ENCODE measurements around the gene YIPF4.

Gene YIPF4

GRCh38 chr2:32277674-32278477 lies at the start of gene YIPF4:
Gene YIPF4 (plus strand): TSS chr2:32277904. CDS start chr2:32278156, 252 bp downstream.
- Mint-ChIP-seq H3K4me1 (peaks cover 5% of the 10 kb centered on the region), H3K4me3 (peak within 1 kb of the TSS; percentile 82), H3K9me3 (no peaks in the 10 kb centered on the region), H3K36me3 (peaks cover 41% of the 10 kb centered on the region), H3K27ac (peak within 1 kb of the TSS; percentile 99)
- ATAC-seq: peak; percentile 99
- peak; percentile 88 to 98 for DNase-seq (ENCODE audit: low spot score in 2 of 2)

- Mint-ChIP-seq H3K9me3 (no peaks in the 10 kb centered on the region), H3K4me3 (no peak overlapping the region), H3K36me3 (peaks cover 10% of the 10 kb centered on the region), H3K27ac (no peak overlapping the region), H3K4me1 (no peaks in the 10 kb centered on the region)
- no peak for DNase-seq (ENCODE audit: low spot score in 2 of 2)
- ATAC-seq: no peak
These were observed 49.5 kb upstream of the YIPF4 start for GRCh38 chr2:32228181-32228580.

GRCh38 chr2:32229635-32230034 lies 48.1 kb upstream of the YIPF4 start:
- H3K9me3 Mint-ChIP-seq: no peaks in the 10 kb centered on the region
- no peak overlapping the region for H3K27ac Mint-ChIP-seq
- H3K4me1 Mint-ChIP-seq: no peaks in the 10 kb centered on the region
- ATAC-seq (no peak), DNase-seq (ENCODE audit: low spot score in 2 of 2) (no peak)
- H3K4me3 Mint-ChIP-seq: no peak overlapping the region
- peaks cover 7% of the 10 kb centered on the region for H3K36me3 Mint-ChIP-seq

- DNase-seq (ENCODE audit: low spot score in 2 of 2): no peak
- H3K4me1 Mint-ChIP-seq: no peaks in the 10 kb centered on the region
- H3K4me3 Mint-ChIP-seq: no peak overlapping the region
- no peak for ATAC-seq
- H3K36me3 Mint-ChIP-seq: peaks cover 4% of the 10 kb centered on the region
- H3K9me3 Mint-ChIP-seq: no peaks in the 10 kb centered on the region
- H3K27ac Mint-ChIP-seq: no peak overlapping the region
These were observed 45.7 kb upstream of the YIPF4 start for GRCh38 chr2:32231959-32232358.

- no peak for ATAC-seq
- no peaks in the 10 kb centered on the region for H3K9me3 Mint-ChIP-seq
- DNase-seq (ENCODE audit: low spot score in 2 of 2): no peak
These were observed 42.4 kb upstream of the YIPF4 start for GRCh38 chr2:32235315-32235714.

GRCh38 chr2:32237488-32237887 lies 40.2 kb upstream of the YIPF4 start:
- no peaks in the 10 kb centered on the region for H3K4me1 Mint-ChIP-seq
- H3K4me3 Mint-ChIP-seq: no peak overlapping the region
- no peaks in the 10 kb centered on the region for H3K9me3 Mint-ChIP-seq
- H3K36me3 Mint-ChIP-seq: no peaks in the 10 kb centered on the region
- H3K27ac Mint-ChIP-seq: no peak overlapping the region
- DNase-seq (ENCODE audit: low spot score in 2 of 2) (no peak), ATAC-seq (no peak)

More at GRCh38 chr2:32235315-32235714, 42.4 kb upstream of the YIPF4 start:
- H3K4me3 Mint-ChIP-seq: no peak overlapping the region
- no peak overlapping the region for H3K27ac Mint-ChIP-seq
- H3K4me1 Mint-ChIP-seq: no peaks in the 10 kb centered on the region
- H3K36me3 Mint-ChIP-seq: no peaks in the 10 kb centered on the region

- DNase-seq (ENCODE audit: low spot score in 2 of 2) (no peak), ATAC-seq (no peak)
- Mint-ChIP-seq H3K4me1 (no peaks in the 10 kb centered on the region), H3K4me3 (no peak overlapping the region), H3K27ac (no peak overlapping the region), H3K9me3 (no peaks in the 10 kb centered on the region), H3K36me3 (no peaks in the 10 kb centered on the region)
These were observed 39.7 kb upstream of the YIPF4 start for GRCh38 chr2:32237996-32238395.

- ATAC-seq: no peak
- no peaks in the 10 kb centered on the region for H3K9me3 Mint-ChIP-seq
- H3K27ac Mint-ChIP-seq: no peak overlapping the region
- H3K4me1 Mint-ChIP-seq: no peaks in the 10 kb centered on the region
- H3K36me3 Mint-ChIP-seq: no peaks in the 10 kb centered on the region
- DNase-seq (ENCODE audit: low spot score in 2 of 2): no peak
- no peak overlapping the region for H3K4me3 Mint-ChIP-seq
These were observed 35.4 kb upstream of the YIPF4 start for GRCh38 chr2:32242331-32242730.

GRCh38 chr2:32246911-32247310 lies 30.8 kb upstream of the YIPF4 start:
- DNase-seq (ENCODE audit: low spot score in 2 of 2): no peak
- no peak overlapping the region for H3K4me3 Mint-ChIP-seq
- H3K9me3 Mint-ChIP-seq: no peaks in the 10 kb centered on the region
- H3K27ac Mint-ChIP-seq: no peak overlapping the region
- no peaks in the 10 kb centered on the region for H3K4me1 Mint-ChIP-seq
- no peaks in the 10 kb centered on the region for H3K36me3 Mint-ChIP-seq
- ATAC-seq: no peak

GRCh38 chr2:32248299-32248698 lies 29.4 kb upstream of the YIPF4 start:
- Mint-ChIP-seq H3K36me3 (no peaks in the 10 kb centered on the region), H3K27ac (no peak overlapping the region), H3K4me1 (no peaks in the 10 kb centered on the region), H3K4me3 (no peak overlapping the region), H3K9me3 (no peaks in the 10 kb centered on the region)
- DNase-seq (ENCODE audit: low spot score in 2 of 2) (no peak), ATAC-seq (no peak)

GRCh38 chr2:32249731-32250236 lies 27.9 kb upstream of the YIPF4 start:
- no peaks in the 10 kb centered on the region for H3K4me1 Mint-ChIP-seq

GRCh38 chr2:32250290-32250689 lies 27.4 kb upstream of the YIPF4 start:
- no peak for DNase-seq (ENCODE audit: low spot score in 2 of 2)
- Mint-ChIP-seq H3K4me1 (no peaks in the 10 kb centered on the region), H3K9me3 (no peaks in the 10 kb centered on the region), H3K4me3 (no peak overlapping the region), H3K36me3 (no peaks in the 10 kb centered on the region), H3K27ac (no peak overlapping the region)
- no peak for ATAC-seq

More at GRCh38 chr2:32249731-32250236, 27.9 kb upstream of the YIPF4 start:
- H3K36me3 Mint-ChIP-seq: no peaks in the 10 kb centered on the region
- no peak overlapping the region for H3K4me3 Mint-ChIP-seq
- no peak overlapping the region for H3K27ac Mint-ChIP-seq
- no peaks in the 10 kb centered on the region for H3K9me3 Mint-ChIP-seq
- ATAC-seq (no peak), DNase-seq (ENCODE audit: low spot score in 2 of 2) (no peak)

GRCh38 chr2:32258242-32258641 lies 19.5 kb upstream of the YIPF4 start:
- Mint-ChIP-seq H3K36me3 (no peaks in the 10 kb centered on the region), H3K27ac (no peak overlapping the region), H3K9me3 (no peaks in the 10 kb centered on the region), H3K4me1 (no peaks in the 10 kb centered on the region), H3K4me3 (no peak overlapping the region)
- DNase-seq (ENCODE audit: low spot score in 2 of 2) (no peak), ATAC-seq (no peak)

- Mint-ChIP-seq H3K27ac (no peak overlapping the region), H3K4me3 (no peak overlapping the region), H3K4me1 (peaks cover 6% of the 10 kb centered on the region), H3K9me3 (no peaks in the 10 kb centered on the region), H3K36me3 (no peaks in the 10 kb centered on the region)
- no peak for ATAC-seq
- DNase-seq (ENCODE audit: low spot score in 2 of 2): no peak
These were observed 17.3 kb upstream of the YIPF4 start for GRCh38 chr2:32260376-32260775.

GRCh38 chr2:32262105-32262504 lies 15.6 kb upstream of the YIPF4 start:
- DNase-seq (ENCODE audit: low spot score in 2 of 2) (no peak), ATAC-seq (no peak)
- no peak overlapping the region for H3K4me3 Mint-ChIP-seq
- no peaks in the 10 kb centered on the region for H3K9me3 Mint-ChIP-seq
- H3K27ac Mint-ChIP-seq: no peak overlapping the region
- H3K4me1 Mint-ChIP-seq: peaks cover 6% of the 10 kb centered on the region
- no peaks in the 10 kb centered on the region for H3K36me3 Mint-ChIP-seq

GRCh38 chr2:32264422-32265105 lies 13.1 kb upstream of the YIPF4 start, which contains the start of gene NLRC4:
Gene NLRC4 (minus strand): TSS chr2:32264886. CDS start chr2:32256775, 8,111 bp downstream.
- ATAC-seq (peak; percentile 61), DNase-seq (ENCODE audit: low spot score in 2 of 2) (no peak)
- Mint-ChIP-seq H3K36me3 (no peaks in the 10 kb centered on the region), H3K4me1 (peaks cover 6% of the 10 kb centered on the region), H3K9me3 (no peaks in the 10 kb centered on the region), H3K27ac (peak within 1 kb of the TSS; percentile 17), H3K4me3 (no peak within 1 kb of the TSS)
